Measurements from ENCODE around the gene SYT15.
"Not testable (repeated sequence)": the region's sequence is repeated elsewhere in the genome, so short reads cannot be mapped to it uniquely, and the experiment has no call there.

DNA sequence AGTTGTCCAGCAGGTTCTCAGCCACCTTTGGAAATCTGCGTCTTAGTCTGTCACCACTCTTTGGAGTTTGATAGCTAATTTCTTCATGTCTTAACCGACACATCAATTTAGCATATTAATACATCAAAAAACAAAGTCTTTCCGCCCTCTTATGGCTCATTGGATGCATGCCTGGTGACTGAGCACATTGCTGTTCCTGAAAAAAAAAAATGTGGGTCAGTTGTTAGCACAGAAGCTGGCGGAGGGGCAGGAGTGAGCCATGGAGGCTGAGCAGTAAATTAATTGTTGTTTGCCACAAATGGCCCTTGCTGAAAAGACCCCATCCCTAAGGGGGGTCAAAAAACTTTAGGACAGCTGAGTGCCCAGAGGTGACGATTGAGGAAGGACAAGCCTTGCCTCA, 5.6 kb upstream of the SYT15 start:
- TF ChIP-seq EP300, POLR2A (IDR thresholded peaks at IDR 0.05): not testable (repeated sequence)
- TF ChIP-seq, protein P1, sequence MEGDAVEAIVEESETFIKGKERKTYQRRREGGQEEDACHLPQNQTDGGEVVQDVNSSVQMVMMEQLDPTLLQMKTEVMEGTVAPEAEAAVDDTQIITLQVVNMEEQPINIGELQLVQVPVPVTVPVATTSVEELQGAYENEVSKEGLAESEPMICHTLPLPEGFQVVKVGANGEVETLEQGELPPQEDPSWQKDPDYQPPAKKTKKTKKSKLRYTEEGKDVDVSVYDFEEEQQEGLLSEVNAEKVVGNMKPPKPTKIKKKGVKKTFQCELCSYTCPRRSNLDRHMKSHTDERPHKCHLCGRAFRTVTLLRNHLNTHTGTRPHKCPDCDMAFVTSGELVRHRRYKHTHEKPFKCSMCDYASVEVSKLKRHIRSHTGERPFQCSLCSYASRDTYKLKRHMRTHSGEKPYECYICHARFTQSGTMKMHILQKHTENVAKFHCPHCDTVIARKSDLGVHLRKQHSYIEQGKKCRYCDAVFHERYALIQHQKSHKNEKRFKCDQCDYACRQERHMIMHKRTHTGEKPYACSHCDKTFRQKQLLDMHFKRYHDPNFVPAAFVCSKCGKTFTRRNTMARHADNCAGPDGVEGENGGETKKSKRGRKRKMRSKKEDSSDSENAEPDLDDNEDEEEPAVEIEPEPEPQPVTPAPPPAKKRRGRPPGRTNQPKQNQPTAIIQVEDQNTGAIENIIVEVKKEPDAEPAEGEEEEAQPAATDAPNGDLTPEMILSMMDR (IDR thresholded peaks at IDR 0.05): not testable (repeated sequence)

All from tibial nerve (tissue), 4 donors.